HL-60 (cell line): ENCODE data around the gene SLC38A11.

ENCODE experiments used
- DNase-seq, 2 experiments: peaks; one replicate each; pipeline ENCODE4 v3.0.0-alpha.2; 2010 to 2020; ENCODE audit warnings: low read depth in 1 of 2, low spot score in 1 of 2
- H3K27ac ChIP-seq: fragments of 250-450 bp; sonication (Bioruptor Pico); replicated peaks from 2 replicates; pipeline ENCODE4 v1.5.1; 2020; ENCODE audit warnings: mild to moderate bottlenecking, moderate library complexity
- H3K27me3 ChIP-seq: fragments of 250-450 bp; sonication (Bioruptor Pico); 2 replicates; pipeline ENCODE4 v1.5.1; 2021; ENCODE audit warnings: mild to moderate bottlenecking, moderate library complexity; ENCODE audit not compliant: insufficient read depth, poor library complexity, severe bottlenecking
- H3K4me3 ChIP-seq: replicated peaks from 2 replicates; pipeline ENCODE4 v1.5.1; 2011; ENCODE audit warnings: mild to moderate bottlenecking, control low read depth, low read length; ENCODE audit not compliant: insufficient read depth
- GABPA ChIP-seq: IDR thresholded peaks from 2 replicates; pipeline ENCODE4 v1.6.1; 2012; ENCODE audit warnings: low read depth
- POLR2AphosphoS5 ChIP-seq: IDR thresholded peaks from 2 replicates; pipeline ENCODE4 v1.6.1; 2012; ENCODE audit warnings: low read depth
- SPI1 ChIP-seq: IDR thresholded peaks from 2 replicates; pipeline ENCODE4 v1.6.1; 2012; ENCODE audit warnings: low read depth, mild to moderate bottlenecking, borderline replicate concordance
- TF ChIP-seq, protein P1 (sequence below): IDR thresholded peaks from 2 replicates; pipeline ENCODE4 v1.6.1; 2012; ENCODE audit warnings: low read depth; ENCODE audit not compliant: insufficient replicate concordance
- TF ChIP-seq, protein P2 (sequence below): IDR thresholded peaks from one replicate; pipeline ENCODE4 v1.5.1; 2011; ENCODE audit warnings: low read length, control low read depth, inconsistent platforms; ENCODE audit not compliant: insufficient read depth

The SLC38A11 gene

DNA sequence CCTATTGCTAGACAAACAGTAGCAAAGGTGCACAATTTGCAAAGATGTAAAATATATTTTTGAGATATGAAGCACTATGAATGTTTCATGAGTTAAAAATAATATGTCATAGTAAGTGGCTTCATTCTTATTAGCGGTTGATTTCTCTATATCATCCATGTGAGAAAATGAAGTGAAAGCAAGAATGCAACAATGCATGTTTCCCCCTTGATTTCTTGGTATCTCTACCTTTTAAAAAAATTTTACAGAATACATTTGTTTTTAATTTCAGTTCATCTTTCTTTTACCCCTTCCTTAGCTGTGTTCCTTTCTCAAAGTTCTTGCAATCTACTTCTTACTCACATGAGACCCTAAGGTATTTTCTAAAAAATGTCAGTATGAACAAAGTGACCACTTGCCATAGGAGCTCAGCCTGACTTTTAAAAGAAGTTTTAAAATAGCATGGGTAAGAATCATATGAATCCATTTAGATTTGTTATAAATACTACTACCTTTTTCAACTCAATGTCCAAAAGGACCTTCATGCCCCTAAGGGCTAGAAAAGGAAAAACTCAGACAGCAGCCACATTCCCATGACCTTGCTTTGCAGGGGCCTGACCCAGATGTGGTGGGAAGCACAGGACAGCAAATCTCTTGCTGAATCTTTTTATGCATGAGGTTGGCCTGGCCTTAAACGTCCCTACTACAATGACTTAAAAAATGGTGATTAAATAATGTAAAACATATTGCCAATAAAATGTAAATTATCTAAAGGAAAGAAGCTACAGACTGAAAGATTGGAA, 14.8 kb upstream of the SLC38A11 start:
- TF ChIP-seq GABPA (no peak), POLR2AphosphoS5 (no peak), SPI1 (no peak)
- TF ChIP-seq, protein P1, sequence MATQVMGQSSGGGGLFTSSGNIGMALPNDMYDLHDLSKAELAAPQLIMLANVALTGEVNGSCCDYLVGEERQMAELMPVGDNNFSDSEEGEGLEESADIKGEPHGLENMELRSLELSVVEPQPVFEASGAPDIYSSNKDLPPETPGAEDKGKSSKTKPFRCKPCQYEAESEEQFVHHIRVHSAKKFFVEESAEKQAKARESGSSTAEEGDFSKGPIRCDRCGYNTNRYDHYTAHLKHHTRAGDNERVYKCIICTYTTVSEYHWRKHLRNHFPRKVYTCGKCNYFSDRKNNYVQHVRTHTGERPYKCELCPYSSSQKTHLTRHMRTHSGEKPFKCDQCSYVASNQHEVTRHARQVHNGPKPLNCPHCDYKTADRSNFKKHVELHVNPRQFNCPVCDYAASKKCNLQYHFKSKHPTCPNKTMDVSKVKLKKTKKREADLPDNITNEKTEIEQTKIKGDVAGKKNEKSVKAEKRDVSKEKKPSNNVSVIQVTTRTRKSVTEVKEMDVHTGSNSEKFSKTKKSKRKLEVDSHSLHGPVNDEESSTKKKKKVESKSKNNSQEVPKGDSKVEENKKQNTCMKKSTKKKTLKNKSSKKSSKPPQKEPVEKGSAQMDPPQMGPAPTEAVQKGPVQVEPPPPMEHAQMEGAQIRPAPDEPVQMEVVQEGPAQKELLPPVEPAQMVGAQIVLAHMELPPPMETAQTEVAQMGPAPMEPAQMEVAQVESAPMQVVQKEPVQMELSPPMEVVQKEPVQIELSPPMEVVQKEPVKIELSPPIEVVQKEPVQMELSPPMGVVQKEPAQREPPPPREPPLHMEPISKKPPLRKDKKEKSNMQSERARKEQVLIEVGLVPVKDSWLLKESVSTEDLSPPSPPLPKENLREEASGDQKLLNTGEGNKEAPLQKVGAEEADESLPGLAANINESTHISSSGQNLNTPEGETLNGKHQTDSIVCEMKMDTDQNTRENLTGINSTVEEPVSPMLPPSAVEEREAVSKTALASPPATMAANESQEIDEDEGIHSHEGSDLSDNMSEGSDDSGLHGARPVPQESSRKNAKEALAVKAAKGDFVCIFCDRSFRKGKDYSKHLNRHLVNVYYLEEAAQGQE, result no peak
- TF ChIP-seq, protein P2, sequence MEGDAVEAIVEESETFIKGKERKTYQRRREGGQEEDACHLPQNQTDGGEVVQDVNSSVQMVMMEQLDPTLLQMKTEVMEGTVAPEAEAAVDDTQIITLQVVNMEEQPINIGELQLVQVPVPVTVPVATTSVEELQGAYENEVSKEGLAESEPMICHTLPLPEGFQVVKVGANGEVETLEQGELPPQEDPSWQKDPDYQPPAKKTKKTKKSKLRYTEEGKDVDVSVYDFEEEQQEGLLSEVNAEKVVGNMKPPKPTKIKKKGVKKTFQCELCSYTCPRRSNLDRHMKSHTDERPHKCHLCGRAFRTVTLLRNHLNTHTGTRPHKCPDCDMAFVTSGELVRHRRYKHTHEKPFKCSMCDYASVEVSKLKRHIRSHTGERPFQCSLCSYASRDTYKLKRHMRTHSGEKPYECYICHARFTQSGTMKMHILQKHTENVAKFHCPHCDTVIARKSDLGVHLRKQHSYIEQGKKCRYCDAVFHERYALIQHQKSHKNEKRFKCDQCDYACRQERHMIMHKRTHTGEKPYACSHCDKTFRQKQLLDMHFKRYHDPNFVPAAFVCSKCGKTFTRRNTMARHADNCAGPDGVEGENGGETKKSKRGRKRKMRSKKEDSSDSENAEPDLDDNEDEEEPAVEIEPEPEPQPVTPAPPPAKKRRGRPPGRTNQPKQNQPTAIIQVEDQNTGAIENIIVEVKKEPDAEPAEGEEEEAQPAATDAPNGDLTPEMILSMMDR, result no peak
- no peak for DNase-seq
- H3K27me3 ChIP-seq, result no peaks in the 10 kb centered on the region

DNA sequence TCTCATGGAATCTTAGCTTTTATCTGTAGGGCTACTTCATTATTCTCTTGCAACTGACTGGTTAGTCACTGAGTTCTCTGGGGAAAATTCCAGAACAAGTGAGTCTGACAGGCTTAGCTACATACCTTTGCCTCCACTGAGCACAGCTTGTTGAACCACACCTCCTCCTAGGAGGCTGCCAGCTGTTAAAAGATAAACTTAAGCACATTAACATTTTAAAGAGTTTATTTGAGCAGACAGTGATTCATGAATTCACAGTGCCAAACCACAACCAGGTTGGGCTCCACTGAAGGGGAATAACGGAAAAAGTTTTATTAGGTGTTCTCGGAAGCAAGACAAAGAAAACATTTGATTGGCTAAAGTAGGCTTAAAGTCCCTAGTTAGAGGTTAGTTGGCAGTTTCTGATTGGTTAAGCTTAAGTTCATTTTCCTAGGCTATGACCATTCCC, 12.5 kb upstream of the SLC38A11 start:
- Histone ChIP-seq H3K27me3 (no peaks in the 10 kb centered on the region), H3K4me3 (no peak overlapping the region), H3K27ac (no peak overlapping the region)
- no peak for DNase-seq
- TF ChIP-seq SPI1, result no peak
- TF ChIP-seq, protein P2, result no peak
- TF ChIP-seq, protein P1, result no peak

More for the DNA sequence above, 14.8 kb upstream of the SLC38A11 start:
- Histone ChIP-seq H3K4me3 (no peak overlapping the region), H3K27ac (no peak overlapping the region)

DNA sequence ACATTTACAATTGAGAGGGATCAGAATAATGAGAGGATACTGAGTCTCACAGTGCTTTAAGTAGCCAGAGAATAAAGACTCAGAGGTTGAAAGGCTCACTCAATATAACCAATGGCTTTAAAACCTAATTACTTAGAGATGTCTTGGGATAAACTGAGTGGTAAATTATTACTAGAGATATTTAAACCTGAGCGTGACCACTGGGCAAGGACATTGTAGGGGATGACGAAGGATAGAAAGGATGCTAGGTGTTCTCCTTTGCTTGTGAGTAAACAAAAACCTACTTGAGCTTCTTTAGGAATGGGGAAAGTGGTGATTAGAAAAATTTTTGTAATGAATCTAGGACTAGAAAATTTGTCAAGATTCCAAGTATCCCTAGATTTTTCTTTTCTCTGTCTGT, 12.0 kb upstream of the SLC38A11 start:
- no peak for DNase-seq
- Histone ChIP-seq H3K4me3 (no peak overlapping the region), H3K27ac (no peak overlapping the region), H3K27me3 (no peaks in the 10 kb centered on the region)
- no peak for TF ChIP-seq SPI1
- no peak for TF ChIP-seq POLR2AphosphoS5
- no peak for TF ChIP-seq GABPA
- TF ChIP-seq, protein P2, result no peak
- TF ChIP-seq, protein P1, result no peak
